ENCODE data around the gene ANKK1.

Gene ANKK1

GRCh38 chr11:113409526-113409925 is 21.9 kb downstream of the ANKK1 start:
- DNase-seq = no peak

- DNase-seq = no peak
Measured at GRCh38 chr11:113410414-113411135, 23.0 kb downstream of the ANKK1 start.

GRCh38 chr11:113411536-113411935 is 24.0 kb downstream of the ANKK1 start:
- no peak for DNase-seq

GRCh38 chr11:113412675-113413074 is 25.1 kb downstream of the ANKK1 start:
- DNase-seq = no peak

- DNase-seq = no peak
Measured at GRCh38 chr11:113415343-113415742, 27.8 kb downstream of the ANKK1 start.

- no peak for DNase-seq
Measured at GRCh38 chr11:113417428-113417827, 29.8 kb downstream of the ANKK1 start.

- no peak for DNase-seq
Measured at GRCh38 chr11:113419454-113420003, 31.9 kb downstream of the ANKK1 start.

- no peak for DNase-seq
Measured at GRCh38 chr11:113420808-113421207, 33.2 kb downstream of the ANKK1 start.

- DNase-seq = no peak
Measured at GRCh38 chr11:113426686-113427085, 39.1 kb downstream of the ANKK1 start.

- DNase-seq = no peak
Measured at GRCh38 chr11:113431746-113432145, 44.2 kb downstream of the ANKK1 start.

GRCh38 chr11:113435190-113435968 is 47.8 kb downstream of the ANKK1 start:
- no peak for DNase-seq

- no peak for DNase-seq
Measured at GRCh38 chr11:113436672-113437252, 49.2 kb downstream of the ANKK1 start.

- no peak for DNase-seq
Measured at GRCh38 chr11:113440816-113441215, 53.2 kb downstream of the ANKK1 start.

GRCh38 chr11:113444502-113445123 is 57.0 kb downstream of the ANKK1 start:
- no peak for DNase-seq

GRCh38 chr11:113446112-113446511 is 58.5 kb downstream of the ANKK1 start:
- DNase-seq = no peak

GRCh38 chr11:113446938-113447337 is 59.4 kb downstream of the ANKK1 start:
- no peak for DNase-seq

GRCh38 chr11:113447621-113448315 is 60.2 kb downstream of the ANKK1 start:
- peak; percentile 7 for DNase-seq

- no peak for DNase-seq
Measured at GRCh38 chr11:113448316-113448677, 60.7 kb downstream of the ANKK1 start.

GRCh38 chr11:113449743-113450142 is 62.2 kb downstream of the ANKK1 start:
- no peak for DNase-seq
